C4-2B (cell line): ENCODE measurements around the gene ABCA5.
"Not testable (repeated sequence)": the region's sequence is repeated elsewhere in the genome, so short reads cannot be mapped to it uniquely, and the experiment has no call there.

ENCODE experiments used
- H3K27ac ChIP-seq: fragments of 450-650 bp; 2 replicates; pipeline ENCODE4 v1.5.1; 2017
- CTCF ChIP-seq: fragments of 450-650 bp; conservative IDR thresholded peaks from 2 replicates; pipeline ENCODE4 v1.5.1; 2017; ENCODE audit warnings: mild to moderate bottlenecking
- ZFX ChIP-seq: fragments of 450-650 bp; IDR thresholded peaks from 2 replicates; pipeline ENCODE4 v1.6.1; 2017

The ABCA5 gene

GRCh38 chr17:69207151-69207550 lies 119.8 kb downstream of the ABCA5 start:
- no peak overlapping the region for H3K27ac ChIP-seq
- no peak for TF ChIP-seq ZFX
- TF ChIP-seq CTCF, result no peak

- TF ChIP-seq CTCF, result no peak
- TF ChIP-seq ZFX, result no peak
- H3K27ac ChIP-seq, result no peak overlapping the region
Measured at GRCh38 chr17:69198238-69198637, 128.7 kb downstream of the ABCA5 start.

GRCh38 chr17:69196105-69196653 lies 130.8 kb downstream of the ABCA5 start:
- not testable (repeated sequence) for H3K27ac ChIP-seq
